ENCODE measurements around the gene BIVM.

BIVM gene

GRCh38 chr13:102870677-102871415, 71.9 kb downstream of the BIVM start:
- peak; percentile 72 for DNase-seq

GRCh38 chr13:102872131-102872530, 73.2 kb downstream of the BIVM start:
- DNase-seq: no peak
- in situ Hi-C loops (cut with MboI; ENCODE audit: low pct_unique_long_range_greater_than_20kb, low sequenced_read_pairs): no loop called here

More at GRCh38 chr13:102870677-102871415, 71.9 kb downstream of the BIVM start:
- in situ Hi-C loops (cut with MboI; ENCODE audit: low pct_unique_long_range_greater_than_20kb, low sequenced_read_pairs): no loop called here

DNA sequence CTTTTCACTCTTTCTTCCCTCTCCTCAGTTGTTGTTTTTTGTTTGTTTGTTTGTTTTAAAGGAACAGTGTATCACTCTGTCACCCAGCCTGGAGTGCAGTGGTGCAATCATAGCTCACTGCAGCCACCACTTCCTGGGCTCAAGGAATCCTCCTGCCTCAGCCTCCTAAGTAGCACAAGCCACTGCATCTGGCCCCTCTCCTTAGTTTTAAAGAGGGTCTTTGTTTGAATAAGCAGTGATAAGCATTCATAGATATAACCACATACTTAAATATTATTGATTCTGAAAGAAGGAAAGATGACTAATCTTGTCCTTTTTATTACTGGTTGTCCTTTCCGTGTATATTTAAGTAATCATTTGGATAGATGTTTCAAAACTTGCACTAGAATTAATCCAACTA, 73.6 kb downstream of the BIVM start:
- DNase-seq: no peak
- in situ Hi-C loops (cut with MboI; ENCODE audit: low pct_unique_long_range_greater_than_20kb, low sequenced_read_pairs): no loop called here

GRCh38 chr13:102873653-102874052, 74.7 kb downstream of the BIVM start:
- in situ Hi-C loops (cut with MboI; ENCODE audit: low pct_unique_long_range_greater_than_20kb, low sequenced_read_pairs): no loop called here
- no peak for DNase-seq

GRCh38 chr13:102875256-102875655, 76.3 kb downstream of the BIVM start:
- DNase-seq: no peak
- in situ Hi-C loops (cut with MboI; ENCODE audit: low pct_unique_long_range_greater_than_20kb, low sequenced_read_pairs): no loop called here

DNA sequence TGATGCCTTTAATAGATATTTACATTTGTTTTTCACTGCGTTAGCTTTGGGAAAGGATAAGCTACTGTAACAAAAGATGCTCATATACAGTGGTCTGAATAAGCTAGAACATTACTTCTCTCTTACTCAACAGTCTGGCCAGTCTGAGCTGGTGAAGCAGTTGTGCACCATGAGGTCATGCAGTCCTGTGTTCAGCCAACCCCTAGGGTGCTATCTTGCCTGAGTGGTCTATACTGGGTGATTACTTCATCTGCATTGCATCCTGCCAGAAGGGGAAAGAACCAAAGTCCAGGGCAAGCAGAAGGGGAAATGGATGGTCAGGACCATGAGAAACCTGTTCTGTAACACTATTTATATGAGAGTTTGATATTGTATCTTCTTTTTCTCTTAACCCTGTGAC, 78.4 kb downstream of the BIVM start:
- in situ Hi-C loops (cut with MboI; ENCODE audit: low pct_unique_long_range_greater_than_20kb, low sequenced_read_pairs): no loop called here

GRCh38 chr13:102878481-102878880, 79.6 kb downstream of the BIVM start:
- no peak for DNase-seq
- in situ Hi-C loops (cut with MboI; ENCODE audit: low pct_unique_long_range_greater_than_20kb, low sequenced_read_pairs): no loop called here

More for the DNA sequence above, 78.4 kb downstream of the BIVM start:
- DNase-seq: no peak

DNA sequence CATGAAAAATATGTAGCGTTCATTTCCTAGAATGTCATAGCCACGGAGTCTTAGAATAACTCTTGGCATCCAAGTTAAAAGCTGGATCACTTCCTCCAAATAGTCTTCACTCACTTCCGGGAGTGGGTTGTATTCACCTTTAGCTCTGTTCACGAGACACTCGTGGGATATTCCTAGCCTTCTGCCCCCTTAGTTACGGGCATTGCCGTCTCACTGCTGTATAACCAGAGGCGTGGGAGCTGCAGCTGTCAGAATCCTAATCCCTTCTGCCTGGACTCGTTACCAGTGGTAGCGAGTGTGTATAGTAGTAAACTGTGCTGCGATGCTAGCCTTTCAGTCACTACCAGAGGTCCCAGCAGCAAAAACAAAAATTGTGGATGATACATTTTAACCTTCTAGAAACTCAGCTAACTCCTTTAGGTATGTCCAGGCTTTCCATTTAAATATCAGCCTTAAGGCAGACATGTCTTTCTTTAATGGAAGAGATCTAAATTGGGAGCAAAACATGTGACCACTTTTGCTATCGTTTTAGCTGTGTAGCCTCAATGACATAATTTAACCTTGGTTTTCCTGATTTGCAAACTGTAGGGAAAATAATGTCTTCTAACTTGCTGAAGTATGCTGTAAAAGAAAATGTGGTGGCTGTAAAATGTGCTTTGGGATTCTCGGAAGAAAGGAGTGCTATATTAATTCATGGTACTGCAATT, 81.0 kb downstream of the BIVM start:
- DNase-seq: no peak
- in situ Hi-C loops (cut with MboI; ENCODE audit: low pct_unique_long_range_greater_than_20kb, low sequenced_read_pairs): no loop called here

DNA sequence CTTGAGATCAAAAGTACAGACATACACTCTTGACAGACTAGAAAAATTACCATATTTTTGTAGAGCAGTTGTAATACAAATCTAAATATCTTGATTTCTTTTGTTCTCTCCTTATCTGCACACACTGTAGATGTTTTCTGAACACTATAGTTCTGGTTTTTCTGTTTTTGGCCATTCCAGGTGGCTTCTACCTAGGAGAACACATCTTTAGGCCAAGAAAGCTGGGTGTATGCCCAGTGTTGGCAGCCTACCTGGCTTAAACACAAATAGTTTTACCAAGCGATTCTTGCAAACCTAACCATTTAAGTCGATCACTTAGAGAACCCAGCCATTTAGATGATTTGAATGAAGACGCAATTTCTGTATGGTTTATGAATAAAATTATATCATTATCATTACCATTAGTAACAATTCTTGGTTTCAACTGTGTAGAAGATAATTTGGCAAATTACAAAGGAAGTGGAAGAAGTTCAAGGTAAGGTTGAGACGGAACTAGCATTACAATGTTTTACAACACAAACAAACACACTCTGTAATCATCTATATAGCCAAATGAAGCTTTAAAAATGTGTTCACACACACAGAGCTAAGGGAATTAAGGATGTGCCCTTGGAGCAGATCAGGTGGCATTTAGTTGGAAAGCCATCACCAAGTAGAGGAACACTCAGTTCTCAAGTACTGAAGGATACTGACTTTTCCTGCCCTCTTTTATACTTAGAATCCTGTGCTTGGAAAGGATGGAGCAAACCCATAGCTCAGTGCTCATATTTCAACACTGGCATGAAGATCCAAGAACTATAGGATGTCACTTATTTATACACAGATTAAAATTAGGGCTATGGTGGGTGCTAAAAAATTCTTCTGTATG, 83.1 kb downstream of the BIVM start:
- DNase-seq: no peak
- in situ Hi-C loops (cut with MboI; ENCODE audit: low pct_unique_long_range_greater_than_20kb, low sequenced_read_pairs): no loop called here

All from KBM-7 (cell line).